Keratinocyte (primary cell): ENCODE results near the gene NPAS3.

Experiments
- CTCF ChIP-seq, 3 experiments: IDR thresholded peaks in 1 of 3; conservative IDR thresholded peaks in 1 of 3; optimal IDR thresholded peaks in 1 of 3; 2 replicates in 2 of 3; 3 replicates in 1 of 3; pipeline versions ENCODE3 to v1.5.1; 2011; ENCODE audit warnings: low read length in 3 of 3, mild to moderate bottlenecking in 3 of 3, moderate library complexity in 2 of 3, control low read depth in 1 of 3, inconsistent platforms in 1 of 3; ENCODE audit not compliant: insufficient read depth in 2 of 3; ENCODE audit errors: extremely low read depth in 1 of 3
- EZH2 ChIP-seq: IDR thresholded peaks from one replicate; pipeline ENCODE4 v1.6.1; 2012; ENCODE audit warnings: inconsistent platforms, mild to moderate bottlenecking, low read length, moderate library complexity

- TF ChIP-seq CTCF (optimal IDR thresholded peaks at IDR 0.05 in 1 of 3, IDR thresholded peaks at IDR 0.05 in 1 of 3, conservative IDR thresholded peaks at IDR 0.05 in 1 of 3; ENCODE audit: extremely low read depth in 1 of 3, insufficient read depth in 2 of 3, low read length in 3 of 3) (no peak), EZH2 (no peak)
These were observed 692.8 kb downstream of the NPAS3 start for GRCh38 chr14:33631441-33631840.
